Liver (tissue), 9 donors: ENCODE results near the gene KLF11. TPM values are rescaled to one million over a fixed set of nuclear protein-coding genes. Genes with fewer than 3 reads are reported as not detected.

Experiments used
- DNase-seq: peaks from one replicate; pipeline ENCODE4 v3.0.0-alpha.2; 2017; ENCODE audit warnings: low spot score
- H3K27ac ChIP-seq, 2 donors: one replicate each; pipeline ENCODE4 v1.7.0; 2013; ENCODE audit warnings: inconsistent platforms in 2 of 2, low read length in 2 of 2, control low read depth in 1 of 2, low read depth in 1 of 2, mild to moderate bottlenecking in 1 of 2
- H3K27me3 ChIP-seq, 4 donors: one replicate each; pipeline versions ENCODE4 v1.6.1 to v1.7.0; 2013; ENCODE audit warnings: low read length in 3 of 4, inconsistent platforms in 1 of 4, mild to moderate bottlenecking in 1 of 4, moderate library complexity in 1 of 4; ENCODE audit not compliant: control insufficient read depth in 4 of 4, insufficient read depth in 4 of 4
- H3K36me3 ChIP-seq, 4 donors: one replicate each; pipeline versions ENCODE4 v1.6.1 to v1.7.0; 2013; ENCODE audit warnings: low read length in 3 of 4, mild to moderate bottlenecking in 3 of 4, low read depth in 1 of 4, moderate library complexity in 1 of 4; ENCODE audit not compliant: control insufficient read depth in 4 of 4, insufficient read depth in 3 of 4
- H3K4me1 ChIP-seq, 4 donors: one replicate each; pipeline versions ENCODE4 v1.6.1 to v1.7.0; 2013; ENCODE audit warnings: low read length in 3 of 4, mild to moderate bottlenecking in 3 of 4, moderate library complexity in 1 of 4; ENCODE audit not compliant: control insufficient read depth in 4 of 4, insufficient read depth in 4 of 4
- H3K4me3 ChIP-seq, 3 donors: one replicate each; pipeline versions ENCODE4 v1.6.1 to v1.7.0; 2013; ENCODE audit warnings: low read length in 3 of 3, control low read depth in 1 of 3, low read depth in 1 of 3, mild to moderate bottlenecking in 1 of 3
- H3K9ac ChIP-seq, 2 donors: one replicate each; pipeline ENCODE4 v1.7.0; 2013; ENCODE audit warnings: low read length in 2 of 2, mild to moderate bottlenecking in 2 of 2, moderate library complexity in 2 of 2, control low read depth in 1 of 2, low read depth in 1 of 2
- H3K9me3 ChIP-seq, 4 donors: one replicate each; pipeline versions ENCODE4 v1.6.1 to v1.7.0; 2013; ENCODE audit warnings: low read length in 3 of 4; ENCODE audit not compliant: control insufficient read depth in 4 of 4
- CTCF ChIP-seq: fragments of 150-350 bp; IDR thresholded peaks from 2 replicates; pipeline ENCODE4 v1.5.1; 2017; ENCODE audit warnings: improper control_type of control experiment, low read depth, low read length; ENCODE audit not compliant: missing input control
- EGR1 ChIP-seq, 2 donors: IDR thresholded peaks; 2 replicates each; pipeline ENCODE4 v1.6.1; 2016 to 2018; ENCODE audit warnings: antibody characterized with exemption in 2 of 2, low read depth in 2 of 2
- FOXA1 ChIP-seq: IDR thresholded peaks from 2 replicates; pipeline ENCODE4 v1.6.1; 2016; ENCODE audit warnings: antibody characterized with exemption
- FOXA2 ChIP-seq: IDR thresholded peaks from 2 replicates; pipeline ENCODE4 v1.6.1; 2016; ENCODE audit warnings: antibody characterized with exemption
- GABPA ChIP-seq, 2 donors: IDR thresholded peaks in 1 of 2; conservative IDR thresholded peaks in 1 of 2; 2 replicates each; pipeline ENCODE4 v1.6.1; 2016; ENCODE audit warnings: antibody characterized with exemption in 2 of 2, mild to moderate bottlenecking in 1 of 2, moderate library complexity in 1 of 2
- HNF4A ChIP-seq, 2 donors: conservative IDR thresholded peaks; 2 replicates each; pipeline ENCODE4 v1.6.1; 2016; ENCODE audit warnings: antibody characterized with exemption in 2 of 2, mild to moderate bottlenecking in 2 of 2
- HNF4G ChIP-seq: IDR thresholded peaks from 2 replicates; pipeline ENCODE4 v1.6.1; 2016; ENCODE audit warnings: antibody characterized with exemption
- JUND ChIP-seq, 2 donors: IDR thresholded peaks; 2 replicates each; pipeline ENCODE4 v1.6.1; 2016; ENCODE audit warnings: antibody characterized with exemption in 2 of 2
- MAX ChIP-seq: IDR thresholded peaks from 2 replicates; pipeline ENCODE4 v1.6.1; 2016; ENCODE audit warnings: antibody characterized with exemption
- NR2F2 ChIP-seq: IDR thresholded peaks from 2 replicates; pipeline ENCODE4 v1.6.1; 2016; ENCODE audit warnings: antibody characterized with exemption
- RAD21 ChIP-seq, 2 donors: IDR thresholded peaks; 2 replicates each; pipeline ENCODE4 v1.6.1; 2016; ENCODE audit warnings: antibody characterized with exemption in 2 of 2, mild to moderate bottlenecking in 2 of 2
- REST ChIP-seq: IDR thresholded peaks from 2 replicates; pipeline ENCODE4 v1.6.1; 2016; ENCODE audit warnings: antibody characterized with exemption, mild to moderate bottlenecking
- RXRA ChIP-seq, 2 donors: IDR thresholded peaks; 2 replicates each; pipeline ENCODE4 v1.6.1; 2017 to 2018; ENCODE audit warnings: antibody characterized with exemption in 2 of 2, mild to moderate bottlenecking in 1 of 2
- SP1 ChIP-seq: IDR thresholded peaks from 2 replicates; pipeline ENCODE4 v1.6.1; 2018; ENCODE audit warnings: antibody characterized with exemption, mild to moderate bottlenecking
- TAF1 ChIP-seq: conservative IDR thresholded peaks from 2 replicates; pipeline ENCODE4 v1.6.1; 2016; ENCODE audit warnings: antibody characterized with exemption, mild to moderate bottlenecking
- YY1 ChIP-seq: IDR thresholded peaks from 2 replicates; pipeline ENCODE4 v1.6.1; 2016; ENCODE audit warnings: antibody characterized with exemption, mild to moderate bottlenecking
- whole genome bisulfite sequencing: extraction: QIAGEN DNeasy Blood & Tissue Kit; methylation state at CpG from one replicate; pipeline ENCODE4 v1.1.7; 2013; 5-methylcytosine and 5-hydroxymethylcytosine counted together
- polyA plus RNA-seq, 2 donors: library from polyadenylated mRNA; stranded (reverse) in 1 of 2; unstranded in 1 of 2; fragments of 200-250 nt in 1 of 2; fragments of >200 nt in 1 of 2; fragmentation: Nextera tagmentation in 1 of 2; extraction: Ambion mirVana in 1 of 2; gene quantifications; one replicate each; pipeline versions ENCODE4 v1.2.1 to v1.2.3, GENCODE V29; 2013 to 2015
- total RNA-seq, 2 donors: library from RNA; depleted of rRNA; stranded (reverse); fragments of >200 nt; gene quantifications; one replicate each; pipeline ENCODE4 v1.2.3, GENCODE V29; 2014
- TF ChIP-seq, protein P1 (sequence below): IDR thresholded peaks from 2 replicates; pipeline ENCODE4 v1.6.1; 2016; ENCODE audit warnings: antibody characterized with exemption
- TF ChIP-seq, protein P2 (sequence below): IDR thresholded peaks from 2 replicates; pipeline ENCODE4 v1.6.1; 2016; ENCODE audit warnings: antibody characterized with exemption
- donor health status: healthy.
- donor health status: healthy.
- donor health status: healthy.
- donor health status: healthy.
- donor health status: healthy.

The KLF11 gene
- total and polyA plus RNA-seq, 4 donors, result 10.5 to 43.0 (median 14.5) TPM

DNA sequence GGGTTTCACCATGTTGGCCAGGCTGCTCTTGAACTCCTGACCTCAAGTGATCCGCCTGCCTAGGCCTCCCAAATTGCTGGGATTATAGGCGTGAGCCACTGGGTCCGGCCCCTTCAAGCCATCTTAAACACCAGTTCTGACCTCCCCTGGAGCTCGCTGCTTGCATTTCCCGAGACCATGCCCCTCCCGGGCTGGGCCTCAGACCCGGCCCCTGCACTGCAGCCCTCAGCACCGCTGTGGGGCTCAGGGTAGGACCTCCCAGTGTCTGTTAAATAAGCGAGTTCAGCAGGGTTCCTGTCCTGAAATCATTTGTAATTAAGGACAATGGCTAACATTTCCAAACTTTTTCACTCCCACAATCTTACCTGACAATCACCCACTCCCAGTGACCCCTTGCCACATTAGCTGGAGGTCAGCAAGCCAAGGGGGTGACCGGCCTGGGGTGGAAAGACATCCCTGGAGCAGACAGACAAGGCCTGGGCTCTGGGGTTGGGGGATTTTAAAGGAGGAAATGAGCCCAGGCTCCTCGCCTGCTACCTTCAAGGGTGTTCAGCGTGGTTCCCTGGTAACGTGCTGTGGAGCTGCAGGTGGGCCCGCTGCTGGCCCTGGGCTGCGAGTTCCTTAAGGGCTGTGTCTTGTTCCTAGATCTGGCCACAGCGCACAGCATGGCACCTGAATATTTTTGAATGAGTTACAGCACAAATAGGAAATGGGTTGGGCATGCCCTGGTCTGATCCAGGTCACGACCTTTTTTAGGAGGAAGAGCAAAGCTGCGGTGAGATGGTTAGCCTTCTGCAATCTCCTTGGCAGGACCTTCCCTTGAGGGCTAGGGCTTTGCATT lies 21.8 kb downstream of the KLF11 start:
- TF ChIP-seq FOXA1, result no peak
- TF ChIP-seq TAF1, result no peak
- no peak for TF ChIP-seq HNF4G
- no peak for TF ChIP-seq CTCF
- TF ChIP-seq RAD21 (IDR thresholded peaks at IDR 0.05), result no peak
- no peak for TF ChIP-seq FOXA2
- TF ChIP-seq JUND (IDR thresholded peaks at IDR 0.05), result no peak
- no peak for TF ChIP-seq SP1
- 90% methylated on average over 18 of the region's 18 CpGs for WGBS
- no peak for DNase-seq
- Histone ChIP-seq H3K27me3 (no peaks in the 10 kb centered on the region), H3K4me1 (peaks cover 0 to 4% (median 0%) of the 10 kb centered on the region in 4 donors), H3K9me3 (no peaks in the 10 kb centered on the region), H3K4me3 (no peak overlapping the region), H3K27ac (no peak overlapping the region), H3K36me3 (no peaks in the 10 kb centered on the region), H3K9ac (no peak overlapping the region)

DNA sequence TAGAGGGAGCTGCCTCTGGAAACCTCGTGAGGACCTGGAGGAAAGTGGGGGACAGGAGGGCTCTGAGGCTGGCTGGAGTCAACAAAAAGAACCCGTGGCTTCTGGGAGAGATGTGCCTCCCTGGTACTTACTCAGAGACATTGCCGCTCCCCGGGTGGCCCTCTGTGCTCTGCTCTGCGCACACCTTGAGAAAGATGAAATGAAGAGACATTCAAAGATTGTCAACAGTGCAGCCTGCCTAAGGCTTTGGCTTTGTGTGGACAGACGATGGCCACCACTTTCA lies 22.4 kb downstream of the KLF11 start:
- WGBS, result 93% methylated on average over 6 of the region's 6 CpGs
- no peak for DNase-seq

More for the DNA sequence above, 22.4 kb downstream of the KLF11 start:
- no peak overlapping the region for H3K9ac ChIP-seq
- H3K9me3 ChIP-seq, result no peaks in the 10 kb centered on the region
- H3K27me3 ChIP-seq, result no peaks in the 10 kb centered on the region
- H3K4me1 ChIP-seq, result peaks cover 0 to 4% (median 0%) of the 10 kb centered on the region in 4 donors
- no peak overlapping the region for H3K4me3 ChIP-seq
- no peaks in the 10 kb centered on the region for H3K36me3 ChIP-seq
- TF ChIP-seq TAF1 (no peak), HNF4G (no peak), FOXA1 (no peak), RAD21 (IDR thresholded peaks at IDR 0.05) (no peak), CTCF (no peak), JUND (IDR thresholded peaks at IDR 0.05) (no peak), HNF4A (conservative IDR thresholded peaks at IDR 0.05) (no peak), REST (no peak), FOXA2 (no peak), SP1 (no peak), GABPA (IDR thresholded peaks at IDR 0.05 in 1 of 2, conservative IDR thresholded peaks at IDR 0.05 in 1 of 2) (no peak), YY1 (no peak), RXRA (IDR thresholded peaks at IDR 0.05) (no peak), NR2F2 (no peak), MAX (no peak), EGR1 (IDR thresholded peaks at IDR 0.05; ENCODE audit: low read depth in 2 of 2) (no peak)
- TF ChIP-seq, protein P1, sequence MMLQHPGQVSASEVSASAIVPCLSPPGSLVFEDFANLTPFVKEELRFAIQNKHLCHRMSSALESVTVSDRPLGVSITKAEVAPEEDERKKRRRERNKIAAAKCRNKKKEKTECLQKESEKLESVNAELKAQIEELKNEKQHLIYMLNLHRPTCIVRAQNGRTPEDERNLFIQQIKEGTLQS, result no peak
- TF ChIP-seq, protein P2, sequence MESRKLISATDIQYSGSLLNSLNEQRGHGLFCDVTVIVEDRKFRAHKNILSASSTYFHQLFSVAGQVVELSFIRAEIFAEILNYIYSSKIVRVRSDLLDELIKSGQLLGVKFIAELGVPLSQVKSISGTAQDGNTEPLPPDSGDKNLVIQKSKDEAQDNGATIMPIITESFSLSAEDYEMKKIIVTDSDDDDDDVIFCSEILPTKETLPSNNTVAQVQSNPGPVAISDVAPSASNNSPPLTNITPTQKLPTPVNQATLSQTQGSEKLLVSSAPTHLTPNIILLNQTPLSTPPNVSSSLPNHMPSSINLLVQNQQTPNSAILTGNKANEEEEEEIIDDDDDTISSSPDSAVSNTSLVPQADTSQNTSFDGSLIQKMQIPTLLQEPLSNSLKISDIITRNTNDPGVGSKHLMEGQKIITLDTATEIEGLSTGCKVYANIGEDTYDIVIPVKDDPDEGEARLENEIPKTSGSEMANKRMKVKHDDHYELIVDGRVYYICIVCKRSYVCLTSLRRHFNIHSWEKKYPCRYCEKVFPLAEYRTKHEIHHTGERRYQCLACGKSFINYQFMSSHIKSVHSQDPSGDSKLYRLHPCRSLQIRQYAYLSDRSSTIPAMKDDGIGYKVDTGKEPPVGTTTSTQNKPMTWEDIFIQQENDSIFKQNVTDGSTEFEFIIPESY, result no peak
- no peak overlapping the region for H3K27ac ChIP-seq
